ENCODE results near the gene NEURL1. TPM values are rescaled to one million over a fixed set of nuclear protein-coding genes. Genes with fewer than 3 reads are reported as not detected.

NEURL1 gene
- total and polyA plus RNA-seq, 2 donors (not counting 3 experiments of a cell fraction or from before 2014, with no cell fraction given) = 0.06 to 0.22 TPM

DNA sequence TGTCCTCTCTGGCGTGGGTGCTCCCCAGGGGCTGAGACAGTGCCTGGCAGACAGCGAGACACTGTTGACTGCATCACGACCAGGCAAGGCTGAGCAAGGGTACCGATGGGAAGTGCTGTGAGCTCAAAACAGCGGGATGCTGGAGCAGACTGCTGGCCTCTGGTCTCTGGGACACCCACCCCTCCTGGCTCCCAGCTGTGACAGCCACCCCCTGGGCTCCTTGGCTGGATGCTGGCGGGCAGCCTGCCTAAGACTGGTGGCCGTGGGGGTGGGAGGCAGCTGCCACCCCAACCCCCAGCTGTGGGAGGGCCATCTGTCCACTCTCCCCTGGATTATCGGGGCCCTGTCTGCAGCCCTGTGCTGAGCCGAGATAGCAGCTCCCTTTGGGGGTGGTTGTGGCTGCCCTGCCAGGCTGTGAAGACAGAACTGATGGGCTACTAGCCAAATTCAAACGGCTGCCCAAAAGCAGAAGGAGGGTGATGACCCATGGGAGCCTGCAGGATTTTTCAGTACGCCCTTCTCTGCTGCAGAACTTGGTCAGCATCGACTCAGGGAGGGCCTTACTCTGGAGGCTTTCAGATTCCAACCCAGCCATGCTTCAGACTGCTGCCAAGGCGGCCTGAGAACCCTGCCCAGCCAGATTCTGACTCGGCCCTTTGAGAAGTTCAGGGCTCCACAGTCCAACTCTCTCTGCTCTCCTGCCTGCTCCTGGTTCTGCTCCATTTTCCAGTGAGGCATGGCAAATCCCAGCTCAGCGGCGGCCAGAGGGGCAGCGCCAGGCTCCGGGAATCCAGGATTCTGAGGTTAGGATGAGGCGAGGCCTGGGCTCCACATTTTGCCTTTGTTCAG lies 125.3 kb downstream of the NEURL1 start:
- DNase-seq (ENCODE audit: low read depth, low spot score) (no peak), FAIRE-seq (no peak)
- H3K9me1 ChIP-seq (replicated peaks; ENCODE audit: control insufficient read depth, extremely low read depth, insufficient read depth, low read length) = no peaks in the 10 kb centered on the region
- CTCF ChIA-PET = interaction anchor here (1.0 to 1.9 kb wide), 5 partner anchors 9 to 67 kb away, joined by 3 to 5 read pairs (median 5); no protein-coding TSS in a partner anchor
- no peaks in the 10 kb centered on the region for H3K4me1 ChIP-seq (ENCODE audit: control insufficient read depth, extremely low read depth, insufficient read depth, low read length)
- no peaks in the 10 kb centered on the region for H3K79me2 ChIP-seq (ENCODE audit: control insufficient read depth, insufficient read depth, low read length)
- intact Hi-C loops (cut with micrococcal nuclease) = no loop called here
- no peaks in the 10 kb centered on the region for H3K36me3 ChIP-seq (ENCODE audit: control insufficient read depth in 2 of 2, extremely low read depth in 1 of 2, insufficient read depth in 2 of 2, low read length in 2 of 2)
- dilution Hi-C loops (cut with MboI; ENCODE audit: extremely low pct_ligation_motif_present, low sequenced_read_pairs) = no loop called here
- POLR2A ChIA-PET = no interaction called here
- H3K9me3 ChIP-seq (replicated peaks; ENCODE audit: control insufficient read depth, insufficient read depth, low read length) = no peaks in the 10 kb centered on the region
- no peak overlapping the region for H3K27ac ChIP-seq (ENCODE audit: insufficient read depth, low read depth, low read length)
- H3K27me3 ChIP-seq (ENCODE audit: control insufficient read depth in 2 of 2, insufficient read depth in 2 of 2, low read length in 2 of 2) = no peaks in the 10 kb centered on the region
- no peak overlapping the region for H3K4me3 ChIP-seq (replicated peaks in 1 of 3; ENCODE audit: insufficient read depth in 1 of 3, low read depth in 1 of 3, low read length in 3 of 3)
- no TSS peak for BruUV-seq (replicated peaks)
- H3K4me2 ChIP-seq (ENCODE audit: insufficient read depth, low read length) = no peak overlapping the region
- TF ChIP-seq FOS (IDR thresholded peaks at IDR 0.05; ENCODE audit: borderline replicate concordance, insufficient read depth, low read length) (no peak), GATA2 (IDR thresholded peaks at IDR 0.05; ENCODE audit: insufficient read depth, insufficient read length, low read depth, low read length) (no peak)
- TF ChIP-seq, protein P1, sequence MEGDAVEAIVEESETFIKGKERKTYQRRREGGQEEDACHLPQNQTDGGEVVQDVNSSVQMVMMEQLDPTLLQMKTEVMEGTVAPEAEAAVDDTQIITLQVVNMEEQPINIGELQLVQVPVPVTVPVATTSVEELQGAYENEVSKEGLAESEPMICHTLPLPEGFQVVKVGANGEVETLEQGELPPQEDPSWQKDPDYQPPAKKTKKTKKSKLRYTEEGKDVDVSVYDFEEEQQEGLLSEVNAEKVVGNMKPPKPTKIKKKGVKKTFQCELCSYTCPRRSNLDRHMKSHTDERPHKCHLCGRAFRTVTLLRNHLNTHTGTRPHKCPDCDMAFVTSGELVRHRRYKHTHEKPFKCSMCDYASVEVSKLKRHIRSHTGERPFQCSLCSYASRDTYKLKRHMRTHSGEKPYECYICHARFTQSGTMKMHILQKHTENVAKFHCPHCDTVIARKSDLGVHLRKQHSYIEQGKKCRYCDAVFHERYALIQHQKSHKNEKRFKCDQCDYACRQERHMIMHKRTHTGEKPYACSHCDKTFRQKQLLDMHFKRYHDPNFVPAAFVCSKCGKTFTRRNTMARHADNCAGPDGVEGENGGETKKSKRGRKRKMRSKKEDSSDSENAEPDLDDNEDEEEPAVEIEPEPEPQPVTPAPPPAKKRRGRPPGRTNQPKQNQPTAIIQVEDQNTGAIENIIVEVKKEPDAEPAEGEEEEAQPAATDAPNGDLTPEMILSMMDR (IDR thresholded peaks at IDR 0.05; ENCODE audit: extremely low read depth in 1 of 2, insufficient read depth in 1 of 2, low read depth in 1 of 2, low read length in 2 of 2) = no peak
- no peak overlapping the region for H2AFZ ChIP-seq (ENCODE audit: low read depth, low read length)
- no peaks in the 10 kb centered on the region for H4K20me1 ChIP-seq (replicated peaks; ENCODE audit: control insufficient read depth, extremely low read depth, insufficient read depth, low read length)
- no peak overlapping the region for H3K9ac ChIP-seq (replicated peaks; ENCODE audit: extremely low read depth, insufficient read depth, low read length)

Data from endothelial cell of umbilical vein (primary cell).